HG02852 (cell line): ENCODE measurements around the gene WNT10A.

Experiments
- ATAC-seq: cut with Tn5 transposase; IDR thresholded peaks from one replicate; pipeline ENCODE4 v1.9.1; 2021; ENCODE audit warnings: mild to moderate bottlenecking, moderate library complexity; ENCODE audit not compliant: unreplicated experiment

The WNT10A gene

GRCh38 chr2:218857371-218858137 is 23.1 kb upstream of the WNT10A start:
- no peak for ATAC-seq

- ATAC-seq: no peak
Observed at GRCh38 chr2:218858138-218858445, 22.6 kb upstream of the WNT10A start.

GRCh38 chr2:218858671-218859555 is 21.7 kb upstream of the WNT10A start:
- ATAC-seq: no peak

- no peak for ATAC-seq
Observed at GRCh38 chr2:218859556-218859987, 21.1 kb upstream of the WNT10A start, which contains the start of gene WNT6. TSS of gene WNT6 (plus strand) at chr2:218859805. CDS start at chr2:218860038, 233 bp downstream.

- ATAC-seq: no peak
Observed at GRCh38 chr2:218859988-218860831, 20.4 kb upstream of the WNT10A start.

GRCh38 chr2:218860950-218861381 is 19.7 kb upstream of the WNT10A start:
- ATAC-seq: no peak

- no peak for ATAC-seq
Observed at GRCh38 chr2:218861645-218862318, 18.9 kb upstream of the WNT10A start.

- ATAC-seq: no peak
Observed at GRCh38 chr2:218863021-218863520, 17.6 kb upstream of the WNT10A start.

- ATAC-seq: no peak
Observed at GRCh38 chr2:218865396-218865795, 15.3 kb upstream of the WNT10A start.

GRCh38 chr2:218865999-218866398 is 14.7 kb upstream of the WNT10A start:
- ATAC-seq: no peak

- ATAC-seq: no peak
Observed at GRCh38 chr2:218867900-218868299, 12.8 kb upstream of the WNT10A start.

- ATAC-seq: no peak
Observed at GRCh38 chr2:218869064-218869463, 11.6 kb upstream of the WNT10A start.

GRCh38 chr2:218870984-218871344 is 9.7 kb upstream of the WNT10A start:
- no peak for ATAC-seq

- ATAC-seq: no peak
Observed at GRCh38 chr2:218871345-218872302, 9.0 kb upstream of the WNT10A start.

- ATAC-seq: no peak
Observed at GRCh38 chr2:218872645-218873358, 7.8 kb upstream of the WNT10A start.

GRCh38 chr2:218873359-218874194 is 7.1 kb upstream of the WNT10A start:
- ATAC-seq: no peak

- ATAC-seq: no peak
Observed at GRCh38 chr2:218875692-218876246, 4.9 kb upstream of the WNT10A start.
